Neural crest cell (in vitro differentiated cells): ENCODE measurements around the gene NR2F6. TPM values are rescaled to one million over a fixed set of nuclear protein-coding genes. Genes with fewer than 3 reads are reported as not detected.
A peak's percentile ranks its signal among the peaks of the same experiment; 100 is the strongest.

Experiments used
- DNase-seq: peaks from one replicate; pipeline ENCODE4 v3.0.0; 2021; ENCODE audit warnings: low read depth, mixed read lengths, low spot score
- H3K27ac Mint-ChIP-seq: one replicate; pipeline ENCODE4 v1.8.0; 2021; ENCODE audit warnings: mild to moderate bottlenecking, mixed read lengths; ENCODE audit not compliant: unreplicated experiment
- H3K27me3 Mint-ChIP-seq: 2 replicates; pipeline ENCODE4 v1.8.0; 2021; ENCODE audit warnings: low read depth, mild to moderate bottlenecking, mixed read lengths
- H3K36me3 Mint-ChIP-seq: 2 replicates; pipeline ENCODE4 v1.8.0; 2021; ENCODE audit warnings: low read depth, mild to moderate bottlenecking, mixed read lengths
- H3K4me1 Mint-ChIP-seq: 2 replicates; pipeline ENCODE4 v1.8.0; 2021; ENCODE audit warnings: mixed read lengths
- H3K4me3 Mint-ChIP-seq: one replicate; pipeline ENCODE4 v1.8.0; 2021; ENCODE audit warnings: mild to moderate bottlenecking, mixed read lengths
- H3K9me3 Mint-ChIP-seq: 2 replicates; pipeline ENCODE4 v1.8.0; 2021; ENCODE audit warnings: mixed read lengths
- total RNA-seq: library from RNA; stranded (reverse); gene quantifications from 2 replicates; pipeline ENCODE4 v1.2.1, GENCODE V29; 2021
- TF ChIP-seq, protein P1 (sequence below): fragments of 200-600 bp; sonication (generic); conservative IDR thresholded peaks from 2 replicates; pipeline ENCODE4 v1.5.0; 2021; ENCODE audit warnings: antibody characterized with exemption, mild to moderate bottlenecking

Gene NR2F6
- total RNA-seq, 1 donor from 2014 or later: 57.6 TPM

DNA sequence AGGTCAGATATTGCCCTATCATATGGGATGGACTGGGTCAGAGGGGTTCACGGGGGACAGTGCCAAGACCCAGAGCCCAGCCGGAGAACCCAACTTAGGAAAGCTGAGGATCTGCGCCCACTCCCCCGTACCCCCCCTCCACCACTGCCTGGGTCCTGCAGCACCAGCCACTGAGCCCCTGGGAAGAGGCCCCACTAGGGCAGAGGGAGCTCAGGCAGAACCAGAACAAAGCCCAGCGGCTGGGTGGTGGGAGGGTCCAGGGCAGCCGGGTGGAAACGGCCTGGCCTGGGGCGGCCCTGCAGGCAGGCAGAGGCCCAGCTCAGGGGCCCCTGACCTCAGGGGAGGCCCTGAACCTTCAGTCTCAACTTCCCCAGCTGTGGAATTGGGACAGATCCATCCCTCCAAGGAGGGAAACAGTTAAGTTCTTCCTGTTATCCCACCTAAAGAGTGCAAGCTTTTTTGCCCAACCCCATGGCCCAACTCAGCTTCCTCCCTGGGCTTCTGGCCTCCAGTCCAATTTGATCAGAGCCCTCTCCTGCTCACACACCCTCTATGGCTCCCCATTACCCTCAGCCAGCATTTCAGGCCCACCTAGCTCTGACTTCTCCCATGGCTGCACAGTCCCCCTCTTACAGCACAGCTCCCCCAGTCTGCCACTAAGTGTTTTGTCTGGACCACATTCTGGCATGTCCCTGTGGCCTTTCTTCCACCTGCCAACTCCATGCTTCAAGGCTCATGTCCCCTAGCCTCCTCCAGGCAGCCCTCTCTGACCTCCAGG is 3.1 kb downstream of the NR2F6 start:
- peaks cover 3% of the 10 kb centered on the region for H3K36me3 Mint-ChIP-seq
- peaks cover 49% of the 10 kb centered on the region for H3K4me1 Mint-ChIP-seq
- TF ChIP-seq, protein P1, sequence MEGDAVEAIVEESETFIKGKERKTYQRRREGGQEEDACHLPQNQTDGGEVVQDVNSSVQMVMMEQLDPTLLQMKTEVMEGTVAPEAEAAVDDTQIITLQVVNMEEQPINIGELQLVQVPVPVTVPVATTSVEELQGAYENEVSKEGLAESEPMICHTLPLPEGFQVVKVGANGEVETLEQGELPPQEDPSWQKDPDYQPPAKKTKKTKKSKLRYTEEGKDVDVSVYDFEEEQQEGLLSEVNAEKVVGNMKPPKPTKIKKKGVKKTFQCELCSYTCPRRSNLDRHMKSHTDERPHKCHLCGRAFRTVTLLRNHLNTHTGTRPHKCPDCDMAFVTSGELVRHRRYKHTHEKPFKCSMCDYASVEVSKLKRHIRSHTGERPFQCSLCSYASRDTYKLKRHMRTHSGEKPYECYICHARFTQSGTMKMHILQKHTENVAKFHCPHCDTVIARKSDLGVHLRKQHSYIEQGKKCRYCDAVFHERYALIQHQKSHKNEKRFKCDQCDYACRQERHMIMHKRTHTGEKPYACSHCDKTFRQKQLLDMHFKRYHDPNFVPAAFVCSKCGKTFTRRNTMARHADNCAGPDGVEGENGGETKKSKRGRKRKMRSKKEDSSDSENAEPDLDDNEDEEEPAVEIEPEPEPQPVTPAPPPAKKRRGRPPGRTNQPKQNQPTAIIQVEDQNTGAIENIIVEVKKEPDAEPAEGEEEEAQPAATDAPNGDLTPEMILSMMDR: no peak
- H3K27ac Mint-ChIP-seq: no peak overlapping the region
- peak overlapping the region; percentile 98 for H3K4me3 Mint-ChIP-seq
- H3K9me3 Mint-ChIP-seq: no peaks in the 10 kb centered on the region
- peaks cover 5% of the 10 kb centered on the region for H3K27me3 Mint-ChIP-seq
- DNase-seq: no peak

DNA sequence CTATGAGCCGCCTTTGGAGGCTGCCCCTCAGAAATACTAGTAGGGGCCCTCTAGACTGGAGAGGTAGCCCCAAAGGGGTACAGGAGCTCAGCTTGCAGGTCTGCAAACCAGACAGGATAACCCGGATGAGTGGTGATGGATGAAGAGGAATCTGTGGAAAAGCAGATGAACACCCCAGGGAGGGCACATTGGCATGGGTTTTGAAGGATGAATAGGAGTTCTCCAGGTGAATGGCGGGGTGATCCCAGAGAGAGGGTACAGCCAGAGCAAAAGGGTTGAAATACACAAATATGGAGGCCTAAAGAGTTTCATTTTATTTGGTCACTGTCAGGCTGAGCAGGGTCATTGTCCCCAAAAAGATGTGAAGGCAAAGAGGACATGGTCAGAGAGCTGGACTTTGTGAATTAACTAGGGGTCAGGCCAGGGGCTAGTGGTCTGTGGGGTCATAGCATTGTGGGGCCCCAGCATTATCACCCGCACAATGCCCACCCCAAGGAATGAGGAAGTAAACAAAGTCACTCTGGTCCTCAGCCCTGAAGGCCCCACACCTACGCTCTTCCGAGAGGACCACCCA is 4.8 kb downstream of the NR2F6 start:
- Mint-ChIP-seq H3K4me1 (peaks cover 33% of the 10 kb centered on the region), H3K27me3 (peaks cover 3% of the 10 kb centered on the region), H3K27ac (no peak overlapping the region), H3K36me3 (peaks cover 3% of the 10 kb centered on the region), H3K9me3 (no peaks in the 10 kb centered on the region), H3K4me3 (peak overlapping the region; percentile 85)
- TF ChIP-seq, protein P1: no peak
- no peak for DNase-seq

DNA sequence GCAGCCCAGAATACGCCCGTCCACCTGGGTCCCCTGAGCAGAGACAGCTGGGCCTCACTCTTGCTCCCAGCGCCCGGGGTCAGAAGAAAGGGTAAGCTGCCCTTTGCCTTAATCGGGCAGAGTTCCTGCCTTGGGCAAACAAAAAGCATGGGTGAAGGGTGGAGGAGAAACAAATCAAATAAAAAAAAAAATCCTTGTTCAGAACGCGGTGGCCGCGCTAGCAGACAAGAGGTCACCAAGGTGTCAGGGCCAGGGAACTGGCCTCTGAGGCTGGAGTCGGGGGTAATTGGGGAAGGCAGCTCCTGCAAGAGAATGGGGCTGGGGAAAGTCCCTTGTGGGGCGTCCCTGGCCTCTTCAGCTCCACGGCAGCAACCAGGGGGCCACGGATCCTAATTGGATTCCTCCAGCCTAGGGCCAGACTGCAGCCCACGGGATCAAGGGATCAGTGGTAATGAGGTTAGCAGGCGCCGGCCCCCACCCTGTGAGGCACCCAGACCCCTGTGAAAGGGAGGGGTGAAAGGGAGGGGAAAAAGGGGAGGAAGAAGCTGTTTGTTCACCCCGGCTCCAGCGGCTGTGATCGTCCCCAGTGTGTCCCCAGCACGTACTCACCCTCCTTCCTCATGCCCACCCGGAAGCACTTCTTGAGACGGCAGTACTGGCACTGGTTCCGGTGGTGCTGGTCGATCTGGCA is 5.5 kb downstream of the NR2F6 start:
- Mint-ChIP-seq H3K27ac (no peak overlapping the region), H3K9me3 (no peaks in the 10 kb centered on the region), H3K4me3 (peak overlapping the region; percentile 85), H3K36me3 (peaks cover 3% of the 10 kb centered on the region), H3K27me3 (peaks cover 3% of the 10 kb centered on the region), H3K4me1 (peaks cover 33% of the 10 kb centered on the region)
- TF ChIP-seq, protein P1: no peak
- no peak for DNase-seq

DNA sequence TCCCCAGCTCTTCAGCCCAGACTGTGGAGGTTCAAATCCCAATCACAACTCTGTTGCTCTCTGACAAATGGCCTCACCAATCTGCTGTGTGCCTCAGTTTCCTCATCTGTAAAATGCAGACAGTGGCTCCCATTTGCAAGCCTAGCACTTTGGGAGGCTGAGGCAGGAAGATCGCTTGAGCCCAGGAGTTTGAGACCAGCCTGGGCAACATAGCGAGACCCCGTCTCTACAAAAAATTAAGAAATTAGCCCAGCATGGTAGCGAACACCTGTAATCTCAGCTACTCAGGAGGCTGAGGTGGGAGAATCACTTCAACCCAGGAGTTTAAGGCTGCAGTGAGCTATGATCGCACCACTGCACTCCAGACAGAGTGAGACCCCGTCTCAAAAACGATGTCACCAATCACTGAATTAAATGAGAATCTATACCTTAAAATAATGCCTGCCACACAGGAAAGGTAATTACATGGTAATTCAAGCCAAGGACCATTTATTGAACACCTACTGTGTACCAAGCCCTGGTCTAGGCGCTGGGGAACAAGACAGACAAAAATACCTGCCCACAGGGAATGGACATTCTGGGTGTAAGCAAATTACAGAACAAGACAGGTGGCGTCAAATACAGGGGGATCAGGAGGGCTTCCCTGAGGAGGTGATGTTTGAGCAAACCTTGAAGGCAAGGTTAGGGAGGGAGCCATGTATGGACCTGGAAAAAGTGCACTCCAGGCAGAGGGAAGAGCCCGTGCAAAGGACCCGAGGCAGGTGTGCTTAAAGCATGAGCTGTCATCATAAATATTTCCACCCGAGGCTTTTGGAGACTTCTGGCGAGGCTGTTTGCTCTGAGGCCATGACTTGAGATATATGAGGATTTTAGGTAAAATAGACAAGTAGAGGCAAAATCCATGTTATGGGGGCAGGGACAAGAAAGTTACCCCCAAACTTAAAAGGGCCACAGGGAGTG is 7.7 kb downstream of the NR2F6 start:
- Mint-ChIP-seq H3K27ac (no peak overlapping the region), H3K4me3 (peak overlapping the region; percentile 1), H3K36me3 (peaks cover 3% of the 10 kb centered on the region), H3K27me3 (no peaks in the 10 kb centered on the region), H3K9me3 (no peaks in the 10 kb centered on the region), H3K4me1 (peaks cover 30% of the 10 kb centered on the region)
- no peak for DNase-seq
- TF ChIP-seq, protein P1: no peak
